Measurements from ENCODE around the gene PTGES3L.
A peak's percentile ranks its signal among the peaks of the same experiment; 100 is the strongest.

Gene PTGES3L

GRCh38 chr17:43020789-43021740 lies 41.2 kb upstream of the PTGES3L start:
- DNase-seq = peak; percentile 67
- H3K36me3 ChIP-seq (replicated peaks) = peaks cover 21% of the 10 kb centered on the region
- in situ Hi-C loops (cut with HindIII; ENCODE audit: low pct_ligation_motif_present, low sequenced_read_pairs) = no loop called here

GRCh38 chr17:43020030-43020621 lies 40.2 kb upstream of the PTGES3L start:
- no peak for DNase-seq
- H3K4me3 ChIP-seq (ENCODE audit: low read depth, low read length) = peak overlapping the region; percentile 20
- H3K27ac ChIP-seq = peak overlapping the region; percentile 9
- peaks cover 29% of the 10 kb centered on the region for H3K36me3 ChIP-seq (replicated peaks)
- in situ Hi-C loops (cut with HindIII; ENCODE audit: low pct_ligation_motif_present, low sequenced_read_pairs) = no loop called here
- no peak for TF ChIP-seq CTCF (IDR thresholded peaks at IDR 0.05; ENCODE audit: low read depth, low read length, missing control alignments)
- H3K27me3 ChIP-seq (replicated peaks) = no peaks in the 10 kb centered on the region

More at GRCh38 chr17:43020789-43021740, 41.2 kb upstream of the PTGES3L start:
- peak overlapping the region; percentile 98 for H3K4me3 ChIP-seq (ENCODE audit: low read depth, low read length)
- H3K27ac ChIP-seq = peak overlapping the region; percentile 85
- no peaks in the 10 kb centered on the region for H3K27me3 ChIP-seq (replicated peaks)
- no peak for TF ChIP-seq CTCF (IDR thresholded peaks at IDR 0.05; ENCODE audit: low read depth, low read length, missing control alignments)

GRCh38 chr17:43019418-43019817 lies 39.5 kb upstream of the PTGES3L start:
- DNase-seq = no peak
- TF ChIP-seq CTCF (IDR thresholded peaks at IDR 0.05; ENCODE audit: low read depth, low read length, missing control alignments) = no peak
- Histone ChIP-seq H3K4me3 (ENCODE audit: low read depth, low read length) (no peak overlapping the region), H3K36me3 (replicated peaks) (peaks cover 35% of the 10 kb centered on the region), H3K27me3 (replicated peaks) (no peaks in the 10 kb centered on the region), H3K27ac (peak overlapping the region; percentile 9)
- in situ Hi-C loops (cut with HindIII; ENCODE audit: low pct_ligation_motif_present, low sequenced_read_pairs) = no loop called here

GRCh38 chr17:43018932-43019331 lies 39.1 kb upstream of the PTGES3L start:
- H3K27me3 ChIP-seq (replicated peaks) = no peaks in the 10 kb centered on the region
- peaks cover 40% of the 10 kb centered on the region for H3K36me3 ChIP-seq (replicated peaks)
- H3K4me3 ChIP-seq (ENCODE audit: low read depth, low read length) = no peak overlapping the region
- TF ChIP-seq CTCF (IDR thresholded peaks at IDR 0.05; ENCODE audit: low read depth, low read length, missing control alignments) = no peak
- in situ Hi-C loops (cut with HindIII; ENCODE audit: low pct_ligation_motif_present, low sequenced_read_pairs) = no loop called here
- DNase-seq = no peak
- no peak overlapping the region for H3K27ac ChIP-seq

GRCh38 chr17:43018008-43018853 lies 38.4 kb upstream of the PTGES3L start:
- in situ Hi-C loops (cut with HindIII; ENCODE audit: low pct_ligation_motif_present, low sequenced_read_pairs) = no loop called here
- H3K27ac ChIP-seq = no peak overlapping the region
- DNase-seq = no peak

More at GRCh38 chr17:43018008-43018853, 38.4 kb upstream of the PTGES3L start:
- H3K36me3 ChIP-seq (replicated peaks) = peaks cover 46% of the 10 kb centered on the region
- H3K27me3 ChIP-seq (replicated peaks) = no peaks in the 10 kb centered on the region
- no peak overlapping the region for H3K4me3 ChIP-seq (ENCODE audit: low read depth, low read length)
- no peak for TF ChIP-seq CTCF (IDR thresholded peaks at IDR 0.05; ENCODE audit: low read depth, low read length, missing control alignments)
